H7 (cell line): Measurements from ENCODE around the gene SPNS1. TPM values are rescaled to one million over a fixed set of nuclear protein-coding genes. Genes with fewer than 3 reads are reported as not detected.
"Not testable (repeated sequence)": the region's sequence is repeated elsewhere in the genome, so short reads cannot be mapped to it uniquely, and the experiment has no call there.

Experiments
- DNase-seq: peaks from one replicate; pipeline ENCODE4 v3.0.0; 2012
- H3K27me3 ChIP-seq: 2 replicates; pipeline ENCODE4 v1.6.0; 2011; ENCODE audit warnings: mild to moderate bottlenecking, low read length; ENCODE audit not compliant: control insufficient read depth, insufficient read depth
- H3K36me3 ChIP-seq: replicated peaks from 2 replicates; pipeline ENCODE4 v1.5.1; 2011; ENCODE audit warnings: low read length; ENCODE audit not compliant: control insufficient read depth, insufficient read depth
- H3K4me3 ChIP-seq: 2 replicates; pipeline ENCODE4 v1.5.1; 2011; ENCODE audit warnings: low read depth, mild to moderate bottlenecking, control low read depth, low read length, moderate library complexity; ENCODE audit not compliant: insufficient read depth
- total RNA-seq: library from RNA; depleted of rRNA; stranded (reverse); fragments of >200 nt; shearing (Covaris generic); gene quantifications from 2 replicates; pipeline ENCODE4 v1.2.3, GENCODE V29; 2014

The SPNS1 gene
- total RNA-seq, 1 experiment from 2014 or later = 65.3 TPM

- H3K36me3 ChIP-seq = no peaks in the 10 kb centered on the region
- peak; percentile 68 for DNase-seq
- H3K4me3 ChIP-seq = no peak overlapping the region
- no peaks in the 10 kb centered on the region for H3K27me3 ChIP-seq
These were observed 37.2 kb upstream of the SPNS1 start for GRCh38 chr16:28937222-28937876.

DNA sequence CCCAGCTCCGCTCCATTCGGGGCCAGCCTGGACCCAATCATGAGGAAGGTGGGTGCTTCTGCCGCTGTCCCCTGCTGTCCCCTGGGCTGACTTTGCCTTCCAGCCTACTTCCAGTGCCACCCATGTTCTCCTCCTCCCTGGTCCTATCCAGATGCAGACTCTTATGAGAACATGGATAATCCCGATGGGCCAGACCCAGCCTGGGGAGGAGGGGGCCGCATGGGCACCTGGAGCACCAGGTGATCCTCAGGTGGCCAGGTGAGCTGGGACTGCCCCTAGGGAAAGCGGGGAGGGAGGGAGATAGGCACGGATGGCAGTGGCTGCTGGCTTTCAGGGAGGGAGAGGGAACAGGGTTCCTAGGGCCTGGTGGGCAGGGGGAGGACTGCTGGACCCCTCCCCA, 35.9 kb upstream of the SPNS1 start:
- H3K36me3 ChIP-seq = no peaks in the 10 kb centered on the region
- H3K27me3 ChIP-seq = no peaks in the 10 kb centered on the region
- no peak for DNase-seq
- no peak overlapping the region for H3K4me3 ChIP-seq

DNA sequence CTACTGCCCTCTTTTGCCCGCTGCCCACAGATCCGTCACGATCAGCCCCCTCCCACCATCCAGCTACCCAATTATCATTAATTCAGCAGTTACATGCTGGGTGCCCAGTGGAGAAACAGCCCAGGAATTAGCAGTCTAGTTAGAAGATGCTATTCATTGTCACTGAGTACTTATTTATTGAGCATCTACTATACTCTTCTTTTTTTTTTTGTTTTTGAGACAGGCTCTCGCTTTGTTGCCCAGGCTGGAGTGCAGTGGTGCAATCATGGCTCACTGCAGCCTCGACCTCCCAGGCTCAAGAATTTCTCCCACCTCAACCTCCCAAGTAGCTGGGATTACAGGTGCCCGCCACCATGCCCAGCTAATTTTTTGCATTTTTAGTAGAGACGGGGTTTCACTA, 34.8 kb upstream of the SPNS1 start:
- H3K36me3 ChIP-seq, H3K4me3 ChIP-seq: not testable (repeated sequence)

GRCh38 chr16:28943281-28943680, 31.3 kb upstream of the SPNS1 start:
- Histone ChIP-seq H3K36me3 (no peaks in the 10 kb centered on the region), H3K4me3 (no peak overlapping the region), H3K27me3 (no peaks in the 10 kb centered on the region)
- DNase-seq = no peak

More for the DNA sequence above, 34.8 kb upstream of the SPNS1 start:
- H3K27me3 ChIP-seq, DNase-seq: not testable (repeated sequence)

DNA sequence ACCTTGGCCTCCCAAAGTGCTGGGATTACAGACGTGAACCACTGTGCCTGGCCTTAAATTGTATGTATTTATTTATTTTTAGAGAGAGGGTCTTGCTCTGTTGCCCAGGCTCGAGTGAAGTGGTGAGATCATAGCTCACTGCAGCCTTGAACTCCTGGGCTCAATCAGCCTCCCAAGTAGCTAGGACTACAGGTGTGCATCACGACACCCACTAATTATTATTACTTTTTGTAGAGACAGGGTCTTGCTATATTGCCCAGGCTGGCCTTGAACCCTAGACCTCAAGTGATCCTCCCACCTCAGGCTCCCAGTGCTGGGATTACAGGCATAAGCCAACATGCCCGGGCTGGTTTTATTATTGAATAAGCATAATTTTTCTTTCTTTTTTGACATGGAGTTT, 27.9 kb upstream of the SPNS1 start:
- H3K4me3 ChIP-seq = no peak overlapping the region
- H3K36me3 ChIP-seq = no peaks in the 10 kb centered on the region
- no peaks in the 10 kb centered on the region for H3K27me3 ChIP-seq
- DNase-seq = no peak

- Histone ChIP-seq H3K36me3 (peaks cover 23% of the 10 kb centered on the region), H3K4me3 (peak within 1 kb of the TSS; percentile 90), H3K27me3 (no peaks in the 10 kb centered on the region)
- DNase-seq = peak; percentile 98
These were observed 23.7 kb upstream of the SPNS1 start, which contains the start of gene NFATC2IP for GRCh38 chr16:28950648-28951409. NFATC2IP (plus strand) TSS chr16:28950937; CDS start chr16:28951012, 75 bp downstream.

GRCh38 chr16:28951410-28951943, 23.1 kb upstream of the SPNS1 start:
- peak overlapping the region; percentile 90 for H3K4me3 ChIP-seq
- no peak for DNase-seq
- H3K36me3 ChIP-seq = peaks cover 29% of the 10 kb centered on the region
- H3K27me3 ChIP-seq = no peaks in the 10 kb centered on the region

- H3K27me3 ChIP-seq = no peaks in the 10 kb centered on the region
- DNase-seq = no peak
- peaks cover 52% of the 10 kb centered on the region for H3K36me3 ChIP-seq
- H3K4me3 ChIP-seq = no peak overlapping the region
These were observed 16.4 kb upstream of the SPNS1 start for GRCh38 chr16:28958216-28958615.

- Histone ChIP-seq H3K36me3 (peaks cover 52% of the 10 kb centered on the region), H3K27me3 (no peaks in the 10 kb centered on the region), H3K4me3 (no peak overlapping the region)
- DNase-seq = no peak
These were observed 15.7 kb upstream of the SPNS1 start for GRCh38 chr16:28958836-28959235.

DNA sequence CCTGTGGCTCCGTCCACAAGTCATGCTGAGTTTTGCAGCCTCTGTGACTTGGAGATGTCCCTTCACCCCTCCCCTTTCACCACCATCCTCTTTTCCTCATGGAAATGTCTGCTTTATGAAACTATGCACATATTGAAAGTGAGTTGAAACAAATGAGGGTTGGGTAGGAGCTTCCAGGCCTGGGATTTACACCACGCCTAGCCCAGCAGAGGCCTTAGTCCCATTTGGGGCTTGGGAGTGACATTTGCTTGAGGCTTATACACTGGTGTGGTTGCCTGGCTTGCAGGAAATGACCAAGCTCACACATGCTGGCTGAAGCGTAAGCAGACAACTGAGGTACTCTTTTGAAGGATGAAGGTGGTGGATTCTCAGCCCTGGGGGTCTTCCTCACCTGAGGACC, 10.5 kb upstream of the SPNS1 start:
- Histone ChIP-seq H3K27me3 (no peaks in the 10 kb centered on the region), H3K4me3 (no peak overlapping the region), H3K36me3 (peaks cover 25% of the 10 kb centered on the region)
- DNase-seq = no peak

GRCh38 chr16:28964496-28964895, 10.1 kb upstream of the SPNS1 start:
- DNase-seq = no peak
- Histone ChIP-seq H3K36me3 (peaks cover 25% of the 10 kb centered on the region), H3K27me3 (no peaks in the 10 kb centered on the region), H3K4me3 (no peak overlapping the region)

DNA sequence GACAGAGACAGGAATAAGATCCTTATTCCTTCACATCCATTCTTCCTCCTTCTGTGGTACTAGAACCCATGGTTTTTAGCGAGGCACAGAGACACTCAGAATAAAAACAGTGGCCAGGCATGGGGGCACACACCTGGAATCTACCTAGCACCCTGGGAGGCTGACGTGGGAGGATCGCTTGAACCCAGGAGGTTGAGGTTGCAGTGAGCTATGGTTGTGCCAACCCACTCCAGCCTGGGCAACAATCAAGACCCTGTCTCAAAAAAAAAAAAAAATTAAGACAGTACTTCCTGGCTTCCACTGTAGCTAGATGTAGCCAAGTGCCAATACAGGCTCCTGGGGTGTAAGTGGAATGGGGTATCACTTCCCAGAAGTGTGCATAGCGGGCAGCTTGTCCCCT, 7.4 kb upstream of the SPNS1 start:
- no peak for DNase-seq
- no peaks in the 10 kb centered on the region for H3K27me3 ChIP-seq
- no peak overlapping the region for H3K4me3 ChIP-seq
- peaks cover 18% of the 10 kb centered on the region for H3K36me3 ChIP-seq

DNA sequence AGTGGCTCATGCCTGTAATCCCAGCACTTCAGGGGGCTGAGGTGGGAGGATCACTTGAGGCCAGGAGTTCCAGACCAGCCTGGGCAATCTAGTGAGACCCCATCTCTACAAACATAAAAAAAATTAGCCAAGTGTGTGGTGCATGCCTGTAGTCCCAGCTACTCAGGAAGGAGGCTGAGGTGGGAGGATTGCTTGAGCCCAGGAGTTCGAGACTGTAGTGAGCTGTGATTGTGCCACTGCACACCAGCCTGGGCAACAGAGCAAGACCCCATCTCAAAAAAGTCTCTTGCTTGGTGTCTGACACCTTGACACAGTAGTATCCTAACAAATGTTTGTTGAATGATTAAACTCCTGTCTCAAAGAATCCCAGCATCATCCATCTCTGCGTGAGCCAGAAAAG, 4.9 kb upstream of the SPNS1 start:
- not testable (repeated sequence) for H3K27me3 ChIP-seq, H3K4me3 ChIP-seq, DNase-seq

GRCh38 chr16:28974007-28974436, 556 bp upstream of the SPNS1 start:
- peaks cover 2% of the 10 kb centered on the region for H3K36me3 ChIP-seq
- DNase-seq = peak; percentile 83
- H3K4me3 ChIP-seq = peak overlapping the region; percentile 85
- H3K27me3 ChIP-seq = no peaks in the 10 kb centered on the region

More for the DNA sequence above, 4.9 kb upstream of the SPNS1 start:
- not testable (repeated sequence) for H3K36me3 ChIP-seq

DNA sequence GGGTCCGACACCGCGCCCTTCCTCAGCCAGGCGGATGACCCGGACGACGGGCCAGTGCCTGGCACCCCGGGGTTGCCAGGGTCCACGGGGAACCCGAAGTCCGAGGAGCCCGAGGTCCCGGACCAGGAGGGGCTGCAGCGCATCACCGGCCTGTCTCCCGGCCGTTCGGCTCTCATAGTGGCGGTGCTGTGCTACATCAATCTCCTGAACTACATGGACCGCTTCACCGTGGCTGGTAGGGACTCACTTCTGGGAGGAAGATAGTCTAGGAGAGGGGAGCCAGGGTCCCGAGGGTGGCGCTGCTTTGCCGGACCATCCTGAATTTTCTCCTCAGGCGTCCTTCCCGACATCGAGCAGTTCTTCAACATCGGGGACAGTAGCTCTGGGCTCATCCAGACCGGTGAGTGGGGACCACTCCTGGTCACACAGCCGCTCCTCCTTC, 601 bp downstream of the SPNS1 start:
- Histone ChIP-seq H3K36me3 (peaks cover 2% of the 10 kb centered on the region), H3K27me3 (no peaks in the 10 kb centered on the region), H3K4me3 (peak overlapping the region; percentile 85)
- DNase-seq = no peak
